GM11168 (cell line): ENCODE measurements around the gene LBR.

ENCODE experiments used
- in situ Hi-C: fragments of 300-500 bp; cut with MboI; formaldehyde crosslinking; loops from one replicate; pipeline ENCODE4 v1.12.0; 2022; ENCODE audit warnings: low sequenced_read_pairs; ENCODE audit not compliant: unreplicated experiment

The LBR gene

DNA sequence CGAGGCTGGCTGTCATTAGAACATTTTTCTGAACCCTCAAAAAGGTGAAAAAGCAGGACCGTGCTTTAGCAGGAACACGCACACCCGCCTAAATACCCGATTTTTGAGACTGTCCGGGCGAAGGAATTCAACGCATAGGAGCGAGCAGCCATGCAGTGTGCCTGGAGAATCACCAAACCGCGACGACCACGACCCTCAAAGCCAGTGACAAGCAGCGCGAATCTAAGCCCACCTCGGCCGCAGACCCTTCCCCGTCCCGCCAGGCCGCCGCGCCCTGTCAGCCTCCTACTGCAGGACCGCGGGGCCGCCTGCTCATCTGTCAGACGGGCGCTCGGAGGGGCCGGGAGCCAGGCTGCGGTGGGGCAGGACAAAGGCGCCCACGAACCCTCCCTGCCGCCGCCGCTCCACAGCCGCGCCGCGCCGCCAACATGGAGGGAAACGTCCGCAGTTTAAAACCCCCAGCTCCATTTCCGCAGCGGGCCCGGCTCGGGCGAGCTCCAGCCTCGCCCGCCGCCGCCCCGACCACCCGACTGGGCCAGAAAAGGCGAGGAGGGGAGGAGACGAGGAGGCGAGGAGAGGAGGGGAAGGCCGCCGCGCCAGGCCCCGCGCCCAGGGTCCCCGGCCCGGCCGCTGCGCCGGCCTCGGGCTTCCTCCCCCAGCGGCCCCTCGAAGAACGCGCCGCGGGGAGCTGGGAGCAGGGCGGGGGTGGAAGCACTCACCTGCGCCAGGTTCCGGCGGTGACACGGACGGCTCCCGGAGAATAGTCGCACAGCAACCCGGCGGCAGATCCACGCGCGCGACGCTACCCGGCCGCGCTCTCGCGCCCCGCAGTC is at the start of gene LBR:
LBR (minus strand) TSS at position 804 of the 833 bp plus-strand sequence. CDS start 3,963 bp downstream, outside the sequence.
- in situ Hi-C loops, result no loop called here

DNA sequence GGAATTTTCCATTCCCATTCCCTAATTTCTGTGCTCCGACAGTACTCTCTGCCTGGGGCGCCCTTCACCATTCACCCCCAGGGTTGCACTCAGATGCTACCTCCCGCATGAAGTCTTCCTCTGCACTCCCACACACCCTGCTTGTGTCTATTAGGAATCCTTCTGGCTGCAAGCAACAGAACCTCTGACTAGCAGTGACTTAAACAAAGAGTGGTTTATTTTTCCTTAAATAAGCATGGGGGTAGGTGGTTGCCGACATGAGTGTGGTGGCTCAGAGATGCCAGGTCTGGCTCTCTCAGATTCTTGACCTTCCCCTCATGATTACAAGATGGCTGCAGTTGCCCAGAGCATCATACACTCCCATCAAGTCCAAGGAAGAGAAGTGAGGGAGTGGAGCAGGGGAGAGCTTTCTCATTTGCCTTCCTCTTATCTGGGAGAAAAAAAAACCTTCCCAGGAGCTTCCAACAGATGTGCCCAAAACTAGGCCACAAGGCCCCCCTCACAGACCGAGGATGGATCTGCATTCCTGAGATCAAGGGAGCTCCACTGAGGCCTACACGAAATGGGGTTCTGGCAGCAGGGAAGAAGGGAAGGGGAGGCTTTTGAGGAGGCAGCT is 49.6 kb upstream of the LBR start:
- in situ Hi-C loops, result loop anchor here (10.0 to 25.0 kb wide), 2 partner anchors 297 to 435 kb away; partner anchors contain the start of genes PYCR2 and SRP9

DNA sequence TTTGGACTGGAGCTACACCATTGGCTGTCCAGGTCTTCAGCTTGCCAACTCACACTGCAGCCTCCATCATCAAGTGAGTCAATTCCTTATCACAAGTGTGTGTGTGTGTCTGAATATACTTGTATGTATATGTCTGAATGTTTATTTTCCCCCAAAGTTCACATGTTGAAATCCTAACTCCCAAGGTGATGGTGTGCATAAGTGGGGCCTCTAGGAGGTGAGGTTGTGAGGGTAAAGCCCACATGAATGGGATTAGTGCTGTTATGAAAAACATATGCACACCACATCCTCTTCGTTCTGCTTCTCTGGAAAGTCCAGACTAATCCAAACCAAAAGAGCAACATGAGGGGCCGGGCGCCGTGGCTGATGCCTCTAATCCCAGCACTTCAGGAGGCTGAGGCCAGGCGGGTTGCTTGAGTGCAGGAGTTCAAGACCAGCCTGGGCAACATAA is 48.7 kb upstream of the LBR start:
- in situ Hi-C loops, result loop anchor here (10.0 to 25.0 kb wide), 2 partner anchors 298 to 436 kb away; partner anchors contain the start of genes PYCR2 and SRP9

DNA sequence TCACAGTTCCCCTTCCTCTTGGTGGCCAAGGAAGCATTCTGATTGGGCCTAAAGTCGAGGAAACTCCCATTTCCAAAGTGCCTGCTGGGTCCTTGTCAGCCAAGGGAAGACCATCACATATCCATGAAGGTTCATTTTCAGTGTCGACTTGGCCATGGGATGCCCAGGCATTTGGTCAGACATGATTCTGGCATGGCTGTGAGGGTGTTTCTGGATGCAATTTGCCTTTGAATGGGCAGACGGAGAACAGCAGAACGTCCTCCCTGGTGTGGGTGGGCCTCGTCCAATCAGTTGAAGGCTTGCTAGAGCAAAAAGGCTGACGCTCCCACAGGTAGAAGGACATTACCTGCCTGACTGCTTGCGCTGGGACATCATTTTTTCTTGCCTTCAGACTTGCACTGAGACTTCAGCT is 48.3 kb upstream of the LBR start:
- in situ Hi-C loops, result loop anchor here (10.0 to 25.0 kb wide), 2 partner anchors 299 to 436 kb away; partner anchors contain the start of genes PYCR2 and SRP9

DNA sequence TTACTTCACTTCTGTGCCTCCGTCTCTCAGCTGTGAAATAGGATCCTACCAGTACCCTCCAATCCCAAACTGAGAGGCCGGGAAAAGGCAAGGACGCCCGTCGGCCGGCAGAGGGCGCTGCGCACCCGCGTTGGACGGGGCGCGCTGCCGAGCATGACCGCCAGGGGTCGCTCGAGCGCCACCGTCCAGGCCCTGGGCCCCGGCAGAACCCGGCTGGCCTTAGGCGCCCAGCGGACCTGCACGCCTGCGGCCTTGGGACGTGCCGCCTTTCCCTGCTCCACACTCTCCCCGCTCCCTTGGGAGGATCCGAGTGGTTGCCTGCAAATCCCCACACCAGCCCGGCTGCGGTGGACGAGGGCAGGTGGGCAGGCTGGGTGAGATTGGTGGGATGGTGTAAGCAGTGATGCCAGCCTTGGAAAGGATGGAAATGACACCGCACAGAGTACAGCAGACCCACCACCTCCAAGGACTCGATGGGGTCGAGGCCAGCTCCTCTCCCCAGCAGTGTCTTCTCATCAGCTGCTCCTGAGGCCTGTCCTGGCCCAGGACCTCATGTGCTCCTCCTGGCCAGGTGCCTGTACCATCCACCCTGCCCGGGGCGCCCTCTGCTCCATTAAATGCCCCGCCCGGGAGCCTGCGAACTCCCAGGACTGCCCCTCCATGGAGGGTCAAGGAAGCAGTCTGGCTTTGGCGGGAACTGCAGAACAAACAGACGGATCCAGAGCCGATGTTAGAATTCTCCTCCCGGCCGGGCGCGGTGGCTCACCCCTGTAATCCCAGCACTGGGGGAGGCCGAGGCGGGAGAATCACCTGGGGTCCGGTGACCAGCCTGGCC is 47.4 kb upstream of the LBR start:
- in situ Hi-C loops, result loop anchor here (10.0 to 25.0 kb wide), 2 partner anchors 300 to 437 kb away; partner anchors contain the start of genes PYCR2 and SRP9

DNA sequence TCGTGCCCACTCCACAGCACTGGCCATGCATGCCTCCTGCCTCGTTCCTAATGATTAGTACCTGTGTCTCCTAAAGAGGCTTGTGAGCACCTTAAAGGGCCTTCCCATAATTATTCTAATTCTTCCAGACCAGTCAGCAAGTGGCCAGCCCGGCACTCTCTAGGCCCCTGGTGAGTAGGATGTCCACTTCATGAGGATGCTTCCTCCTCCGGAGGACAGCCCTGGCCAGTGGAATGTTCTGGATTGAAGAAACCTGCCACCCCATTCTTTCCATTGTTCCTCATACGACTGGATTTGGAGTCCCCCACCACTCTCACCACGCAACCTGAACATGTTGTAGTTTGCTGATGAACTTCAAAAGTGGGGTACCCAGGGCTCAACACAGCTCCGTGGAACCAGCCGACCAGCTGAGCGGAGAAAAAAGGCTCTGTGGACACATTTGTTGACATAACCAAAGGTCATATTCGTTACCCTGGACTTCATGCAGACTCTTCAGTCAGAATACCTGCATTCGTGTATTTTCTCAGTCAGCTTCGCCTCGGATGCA is 46.7 kb upstream of the LBR start:
- in situ Hi-C loops, result loop anchor here (10.0 kb wide), 1 partner anchor 300 kb away; the partner anchor contains the start of gene SRP9

DNA sequence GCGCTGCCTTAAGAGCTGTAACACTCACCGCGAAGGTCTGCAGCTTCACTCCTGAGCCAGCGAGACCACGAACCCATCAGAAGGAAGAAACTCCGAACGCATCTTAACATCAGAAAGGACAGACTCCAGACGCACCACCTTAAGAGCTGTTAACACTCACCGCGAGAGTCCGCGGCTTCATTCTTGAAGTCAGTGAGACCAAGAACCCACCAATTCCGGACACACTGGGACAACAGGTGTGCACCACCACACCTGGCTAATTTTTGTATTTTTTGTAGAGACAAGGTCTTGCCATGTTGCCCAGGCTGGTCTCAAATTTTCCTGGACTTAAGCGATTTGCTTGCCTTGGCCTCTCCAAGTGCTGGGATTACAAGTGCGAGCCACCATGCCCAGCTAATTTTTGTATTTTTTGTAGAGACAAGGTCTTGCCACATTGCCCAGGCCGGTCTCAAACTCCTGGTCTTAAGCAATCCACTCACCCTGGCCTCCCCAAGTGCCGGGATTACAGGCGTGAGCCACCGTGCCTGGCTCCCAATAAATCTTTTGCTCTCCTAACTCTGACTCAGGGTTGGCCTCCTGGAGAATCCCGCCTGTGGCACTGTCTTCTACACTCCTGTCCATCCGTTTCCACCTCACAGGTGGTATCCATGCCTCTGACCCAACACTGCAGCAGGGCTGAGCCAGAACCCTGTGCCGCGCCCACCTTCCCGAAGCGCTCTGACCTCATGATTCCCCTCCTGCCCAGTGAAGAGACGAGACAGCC is 46.0 kb upstream of the LBR start:
- in situ Hi-C loops, result loop anchor here (10.0 kb wide), 1 partner anchor 301 kb away; the partner anchor contains the start of gene SRP9

DNA sequence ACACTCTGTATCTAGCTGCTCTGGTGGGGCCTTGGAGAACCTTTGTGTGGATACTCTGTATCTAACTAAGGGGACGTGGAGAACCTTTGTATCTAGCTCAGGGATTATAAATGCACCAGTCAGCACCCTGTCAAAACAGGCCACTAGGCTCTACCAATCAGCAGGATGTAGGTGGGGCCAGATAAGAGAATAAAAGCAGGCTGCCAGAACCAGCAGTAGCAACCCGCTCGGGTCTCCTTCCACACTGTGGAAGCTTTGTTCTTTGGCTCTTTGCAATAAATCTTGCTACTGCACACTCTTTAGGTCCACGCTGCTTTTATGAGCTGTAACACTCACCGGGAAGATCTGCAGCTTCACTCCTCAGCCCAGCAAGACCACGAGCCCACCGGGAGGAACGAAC is 45.4 kb upstream of the LBR start:
- in situ Hi-C loops, result loop anchor here (10.0 kb wide), 1 partner anchor 302 kb away; the partner anchor contains the start of gene SRP9

DNA sequence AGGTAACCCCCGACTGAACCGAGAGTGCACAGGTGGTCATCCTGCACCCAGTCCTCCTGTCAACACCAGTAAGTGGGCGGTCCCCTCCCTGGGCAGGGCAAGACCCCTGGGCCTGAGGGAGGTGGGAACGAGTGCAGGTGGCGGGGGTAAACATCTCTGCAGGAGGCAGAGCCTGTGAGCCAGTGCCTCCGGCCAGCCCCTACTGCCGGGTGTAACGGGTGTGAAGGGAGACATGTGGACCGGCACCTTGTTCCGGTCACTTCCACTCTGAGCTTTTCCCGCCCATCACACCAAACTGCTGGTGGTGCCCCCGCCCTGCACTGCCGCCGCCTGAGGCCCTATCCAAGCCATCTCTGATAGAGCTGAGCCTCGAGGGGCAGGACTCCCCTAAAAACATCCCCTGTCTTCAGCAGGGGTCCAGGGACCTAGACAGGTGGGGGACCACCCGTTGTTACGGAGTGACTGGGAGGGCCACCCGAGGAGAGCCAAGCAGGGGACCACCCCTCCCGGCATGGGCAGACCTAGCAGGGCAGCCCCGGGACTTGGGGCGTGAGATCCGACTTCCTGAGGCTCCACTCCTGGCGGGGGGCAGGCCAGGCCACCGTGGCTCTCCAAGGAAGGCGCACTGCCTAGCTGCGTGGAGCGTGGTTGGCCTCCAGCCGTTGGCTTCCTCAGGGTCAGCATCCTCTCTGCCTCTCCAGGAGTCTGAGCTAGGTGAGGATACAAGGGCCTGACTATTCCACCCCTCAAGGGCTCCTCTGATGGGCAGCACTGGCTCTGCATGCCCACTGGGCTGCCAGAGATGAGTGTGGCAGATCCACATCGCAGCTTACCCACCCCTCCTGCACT is 43.8 kb upstream of the LBR start:
- in situ Hi-C loops, result loop anchor here (10.0 kb wide), 1 partner anchor 303 kb away; the partner anchor contains the start of gene SRP9

DNA sequence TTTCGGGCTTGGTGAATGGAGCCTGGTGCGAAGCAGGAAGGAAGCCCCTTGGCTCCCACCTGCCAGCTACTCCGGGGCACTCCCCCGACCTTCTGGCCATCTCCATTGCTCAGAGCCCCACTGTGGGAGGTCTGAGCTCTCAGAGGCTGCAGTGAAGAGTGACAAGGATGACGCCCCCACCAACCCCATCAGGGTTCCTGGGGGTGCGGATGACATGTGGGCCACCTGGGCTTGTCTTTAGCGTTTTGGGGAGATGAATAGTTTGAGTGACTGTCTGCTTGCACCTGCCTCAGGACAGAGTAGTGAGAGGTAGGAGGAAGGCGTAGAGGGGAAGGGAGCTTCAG is 43.2 kb upstream of the LBR start:
- in situ Hi-C loops, result loop anchor here (10.0 kb wide), 1 partner anchor 304 kb away; the partner anchor contains the start of gene SRP9

DNA sequence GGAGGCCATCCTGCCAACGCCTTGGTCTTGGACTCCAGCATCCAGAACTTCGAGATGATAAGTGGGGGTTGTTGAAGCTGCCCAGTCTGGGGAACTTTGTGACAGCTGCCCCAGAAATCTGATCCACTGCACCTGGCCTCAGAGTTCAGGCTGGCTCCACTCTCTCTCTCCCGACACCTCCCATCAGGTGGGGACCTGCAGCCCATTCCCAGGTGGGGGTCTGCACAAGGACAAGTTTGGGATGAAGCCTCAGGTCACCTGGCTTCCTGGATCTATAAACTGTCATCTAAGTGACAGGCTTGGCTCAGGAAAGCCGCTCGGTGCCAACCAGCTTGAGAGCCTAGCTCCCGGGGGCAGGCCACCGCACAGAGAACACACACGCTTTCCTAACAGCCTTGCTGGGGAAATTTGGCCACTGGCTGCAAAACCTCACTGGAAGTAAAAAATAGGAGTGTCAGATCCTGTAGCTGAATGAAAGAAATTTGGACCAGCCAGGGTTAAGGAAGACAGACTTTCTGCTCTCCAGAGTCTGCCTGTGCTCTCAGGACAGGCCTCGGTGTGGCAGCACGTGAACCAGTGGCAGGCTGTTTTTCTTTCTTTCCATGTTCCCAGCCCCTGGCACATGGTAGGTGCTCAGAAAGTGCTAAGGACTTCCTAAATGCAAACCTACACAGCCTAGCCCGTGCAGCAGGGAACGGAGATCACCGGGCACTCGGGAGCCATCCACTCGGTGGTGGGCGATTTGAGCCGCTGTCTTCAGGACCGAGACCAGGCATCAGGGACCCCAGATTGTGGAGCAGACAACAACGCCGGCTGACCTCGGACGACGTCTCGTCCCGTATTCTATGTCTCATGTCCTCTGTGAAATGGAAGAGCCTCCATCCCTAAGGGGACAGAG is 42.6 kb upstream of the LBR start:
- in situ Hi-C loops, result loop anchor here (10.0 kb wide), 1 partner anchor 304 kb away; the partner anchor contains the start of gene SRP9

DNA sequence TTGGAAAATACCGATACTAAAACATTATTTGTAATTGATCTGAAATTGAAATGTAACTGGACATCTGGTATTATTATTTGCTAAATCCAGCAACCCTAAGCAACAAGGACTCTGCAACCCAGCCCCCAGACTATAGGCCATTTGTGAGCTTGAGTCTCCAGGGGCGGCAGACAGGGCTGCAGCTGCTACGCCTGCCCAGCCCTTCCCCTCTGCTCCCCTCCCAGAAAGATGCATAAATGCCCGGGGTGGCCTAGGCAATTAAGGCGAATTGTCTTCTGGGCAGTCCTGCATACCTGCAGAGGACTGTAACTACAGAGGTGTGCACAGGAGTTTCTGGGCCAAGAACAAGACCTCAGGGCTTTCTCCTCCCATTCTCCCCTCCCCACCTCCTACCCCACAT is 41.2 kb upstream of the LBR start:
- in situ Hi-C loops, result no loop called here

DNA sequence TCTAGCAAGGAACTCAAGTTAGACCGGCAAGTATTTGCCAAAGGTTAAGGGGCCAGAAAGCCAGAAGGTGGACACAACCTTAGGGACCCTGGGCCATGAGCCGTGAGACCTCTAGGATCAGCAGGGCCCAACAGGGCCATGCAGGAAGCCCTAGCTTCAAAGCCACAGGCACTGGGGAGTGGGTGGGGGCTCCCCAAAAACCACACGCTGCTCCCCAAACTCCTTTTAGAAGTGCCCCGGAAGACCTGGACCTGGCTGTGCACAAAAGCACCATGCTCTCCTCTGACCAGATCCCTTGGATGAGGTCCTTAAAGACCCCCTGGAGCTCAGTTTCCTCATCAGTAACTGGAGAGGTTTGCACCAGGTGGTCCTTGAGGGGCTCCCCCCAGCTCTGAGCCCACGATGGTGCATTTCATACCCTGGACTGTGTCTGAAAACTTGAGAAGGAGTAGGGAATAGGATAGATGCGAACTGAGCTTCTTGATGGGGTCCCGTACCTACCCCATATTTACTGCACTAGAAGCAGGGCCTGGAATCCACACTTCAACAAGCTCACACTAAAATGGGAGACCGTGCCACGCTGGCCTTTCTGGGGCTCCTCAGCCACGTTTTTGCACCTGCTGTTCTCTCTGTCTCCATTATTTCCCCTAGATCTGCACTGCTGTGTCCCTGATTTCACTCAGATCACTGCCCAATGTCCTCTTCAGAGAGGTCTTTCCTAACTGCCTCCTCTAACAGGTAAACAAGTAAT is 40.6 kb upstream of the LBR start:
- in situ Hi-C loops, result no loop called here

DNA sequence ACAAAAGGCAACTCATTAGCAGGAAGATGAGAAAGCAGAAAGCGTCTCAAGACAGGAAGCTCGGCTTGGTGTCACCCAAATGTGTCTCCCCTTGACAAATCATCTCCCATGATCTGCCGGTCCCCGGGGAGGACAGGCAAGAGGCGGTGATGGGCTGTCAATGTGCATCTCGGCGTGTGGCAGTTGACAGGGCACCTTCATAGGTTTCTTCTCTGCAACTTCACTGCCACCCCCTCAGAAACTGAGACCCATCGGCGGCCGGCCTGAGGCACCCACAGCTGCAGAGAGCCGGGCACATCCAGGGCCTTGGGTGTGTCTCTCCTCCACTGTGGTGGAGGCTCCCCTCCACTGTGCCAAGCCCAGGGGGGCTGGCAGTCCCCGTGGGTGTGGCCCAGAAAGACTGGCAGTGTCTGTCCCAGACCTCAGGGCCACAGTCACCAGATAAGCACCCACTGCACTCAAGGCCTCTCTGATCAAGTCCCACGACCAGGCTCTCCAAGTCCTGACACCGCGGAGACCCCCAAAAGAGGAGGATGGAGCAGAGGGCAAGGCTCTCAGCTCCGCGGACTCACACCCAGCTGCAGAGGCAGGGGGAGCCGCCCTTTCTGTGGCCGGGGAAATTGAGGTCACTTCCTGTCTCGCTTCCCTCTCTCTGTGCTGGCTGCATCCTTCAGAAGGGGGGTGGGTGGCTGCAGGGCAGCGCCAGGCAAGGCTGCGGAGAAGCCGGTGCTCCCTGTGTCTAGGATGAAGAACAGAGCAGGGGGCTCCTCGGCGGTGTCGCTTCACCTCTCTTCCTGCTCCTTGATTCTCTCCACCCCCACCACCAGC is 39.6 kb upstream of the LBR start:
- in situ Hi-C loops, result no loop called here

DNA sequence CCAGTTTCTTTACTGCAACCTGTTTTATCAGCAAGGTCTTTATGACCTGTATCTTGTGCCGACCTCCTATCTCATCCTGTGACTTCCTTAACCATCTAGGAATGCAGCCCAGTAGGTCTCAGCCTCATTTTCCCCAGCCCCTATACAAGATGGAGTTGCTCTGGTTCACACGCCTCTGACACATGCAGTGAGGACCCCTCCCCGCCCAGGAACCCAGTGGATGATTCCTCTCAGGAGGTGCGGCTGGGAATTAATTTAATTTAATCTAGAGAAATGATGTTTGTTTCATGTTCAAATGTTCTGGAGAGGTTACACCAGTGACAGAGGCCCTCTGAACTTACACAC is 39.0 kb upstream of the LBR start:
- in situ Hi-C loops, result no loop called here
